Measurements from ENCODE around the gene NIM1K. TPM values are rescaled to one million over a fixed set of nuclear protein-coding genes. Genes with fewer than 3 reads are reported as not detected.

The NIM1K gene
- total and polyA plus RNA-seq, 10 of the 15 experiments (the other 5 are each of a cell fraction or from before 2014, with no cell fraction given), result 0.27 to 1.7 (median 0.66) TPM

DNA sequence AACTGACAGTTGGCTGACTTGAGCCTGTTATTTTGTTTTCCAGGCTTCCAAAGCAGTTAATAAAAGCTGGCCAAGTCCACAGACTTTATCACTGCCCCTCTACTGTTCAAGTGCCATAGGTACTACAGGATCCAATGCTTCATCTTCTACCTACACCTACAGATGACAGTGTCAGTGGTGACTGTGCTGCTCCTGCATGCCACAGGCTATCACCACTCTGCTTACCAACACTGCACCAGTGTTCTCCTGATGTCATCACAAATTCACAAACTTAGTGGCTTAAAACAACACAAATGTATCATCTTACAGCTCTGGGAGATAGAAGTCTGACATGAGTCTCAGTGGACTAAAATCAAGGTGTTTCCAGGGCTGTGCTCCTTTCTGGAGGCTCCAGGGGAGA lies 94.6 kb downstream of the NIM1K start:
- RAD21 ChIA-PET (ENCODE audit: unreplicated experiment), result no interaction called here
- in situ Hi-C loops (cut with MboI) (no loop called here), intact Hi-C loops (cut with micrococcal nuclease; ENCODE audit: unreplicated experiment) (no loop called here)
- SMC1A ChIA-PET (ENCODE audit: uncharacterized antibody, unreplicated experiment), result interaction anchor here (1.5 to 1.8 kb wide), 2 partner anchors 11 to 17 kb away, joined by 3 to 6 read pairs; no protein-coding TSS in a partner anchor
- ATAC-seq, result peak; percentile 31
- Histone ChIP-seq H3K4me1 (ENCODE audit: control insufficient read depth, insufficient read depth, low read length) (no peaks in the 10 kb centered on the region), H3K27ac (ENCODE audit: control insufficient read depth, insufficient read depth) (no peak overlapping the region), H3K79me2 (ENCODE audit: control insufficient read depth, insufficient read depth, low read length) (no peaks in the 10 kb centered on the region), H3K4me2 (ENCODE audit: control insufficient read depth, insufficient read depth) (no peak overlapping the region), H3K9me3 (replicated peaks; ENCODE audit: control insufficient read depth, insufficient read depth, low read length) (no peaks in the 10 kb centered on the region), H3K36me3 (ENCODE audit: control insufficient read depth in 2 of 2, insufficient read depth in 2 of 2, low read length in 1 of 2) (peaks cover 0 to 24% of the 10 kb centered on the region in 2 experiments; a peak in 3 of 4 replicates), H2AFZ (ENCODE audit: control insufficient read depth, low read depth, low read length) (no peak overlapping the region), H3K27me3 (replicated peaks in 1 of 2; ENCODE audit: control insufficient read depth in 2 of 2, insufficient read depth in 2 of 2, low read length in 1 of 2) (no peaks in the 10 kb centered on the region), H3K9ac (ENCODE audit: control insufficient read depth, insufficient read depth, low read length) (no peak overlapping the region), H4K20me1 (ENCODE audit: control insufficient read depth, insufficient read depth) (no peaks in the 10 kb centered on the region), H3K4me3 (no peak overlapping the region)
- no peak for TF ChIP-seq CHD2 (IDR thresholded peaks at IDR 0.05; ENCODE audit: borderline replicate concordance, low read depth, low read length)
- TF ChIP-seq CBFB (IDR thresholded peaks at IDR 0.05; ENCODE audit: low read depth), result no peak
- TF ChIP-seq, protein P1, sequence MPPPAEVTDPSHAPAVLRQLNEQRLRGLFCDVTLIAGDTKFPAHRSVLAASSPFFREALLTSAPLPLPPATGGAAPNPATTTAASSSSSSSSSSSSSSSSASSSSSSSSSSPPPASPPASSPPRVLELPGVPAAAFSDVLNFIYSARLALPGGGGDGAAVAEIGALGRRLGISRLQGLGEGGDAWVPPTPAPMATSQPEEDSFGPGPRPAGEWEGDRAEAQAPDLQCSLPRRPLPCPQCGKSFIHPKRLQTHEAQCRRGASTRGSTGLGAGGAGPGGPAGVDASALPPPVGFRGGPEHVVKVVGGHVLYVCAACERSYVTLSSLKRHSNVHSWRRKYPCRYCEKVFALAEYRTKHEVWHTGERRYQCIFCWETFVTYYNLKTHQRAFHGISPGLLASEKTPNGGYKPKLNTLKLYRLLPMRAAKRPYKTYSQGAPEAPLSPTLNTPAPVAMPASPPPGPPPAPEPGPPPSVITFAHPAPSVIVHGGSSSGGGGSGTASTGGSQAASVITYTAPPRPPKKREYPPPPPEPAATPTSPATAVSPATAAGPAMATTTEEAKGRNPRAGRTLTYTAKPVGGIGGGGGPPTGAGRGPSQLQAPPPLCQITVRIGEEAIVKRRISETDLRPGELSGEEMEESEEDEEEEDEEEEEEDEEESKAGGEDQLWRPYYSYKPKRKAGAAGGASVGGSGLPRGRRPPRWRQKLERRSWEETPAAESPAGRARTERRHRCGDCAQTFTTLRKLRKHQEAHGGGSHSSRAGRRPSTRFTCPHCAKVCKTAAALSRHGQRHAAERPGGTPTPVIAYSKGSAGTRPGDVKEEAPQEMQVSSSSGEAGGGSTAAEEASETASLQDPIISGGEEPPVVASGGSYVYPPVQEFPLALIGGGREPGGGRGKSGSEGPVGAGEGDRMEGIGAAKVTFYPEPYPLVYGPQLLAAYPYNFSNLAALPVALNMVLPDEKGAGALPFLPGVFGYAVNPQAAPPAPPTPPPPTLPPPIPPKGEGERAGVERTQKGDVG (CRISPR knock-in tag; IDR thresholded peaks at IDR 0.05), result no peak
- TF ChIP-seq CREB1 (IDR thresholded peaks at IDR 0.05; ENCODE audit: low read depth), result no peak
- TF ChIP-seq SREBF2 (IDR thresholded peaks at IDR 0.05; ENCODE audit: low read length), result no peak
- no peak for TF ChIP-seq BRCA1 (IDR thresholded peaks at IDR 0.05; ENCODE audit: low read depth, low read length)
- no peak for TF ChIP-seq STAT3 (IDR thresholded peaks at IDR 0.05; ENCODE audit: low read depth, low read length)
- TF ChIP-seq POLR2A (IDR thresholded peaks at IDR 0.05; ENCODE audit: low read depth, low read length), result peak; percentile 49
- POLR2A ChIA-PET, result no interaction called here
- CTCF ChIA-PET, result no interaction called here
- BruUV-seq (replicated peaks), result no TSS peak
- DNase-seq (ENCODE audit: low read depth, low spot score), result no peak
- no peak for FAIRE-seq
